ENCODE results near the gene FAM221B.

The FAM221B gene

GRCh38 chr9:35828716-35829083 is at the start of gene FAM221B:
Gene FAM221B (minus strand): TSS chr9:35828732. CDS start chr9:35826161, 2,571 bp downstream.
- DNase-seq: no peak

- DNase-seq: no peak
Observed at GRCh38 chr9:35872505-35872904, 44.0 kb upstream of the FAM221B start.

GRCh38 chr9:35871545-35871944 is 43.0 kb upstream of the FAM221B start:
- no peak for DNase-seq

GRCh38 chr9:35870351-35870923 is 41.9 kb upstream of the FAM221B start, which contains the start of gene OR13J1:
Gene OR13J1 (minus strand): TSS chr9:35870401. CDS start chr9:35870401, 0 bp downstream.
- no peak for DNase-seq

GRCh38 chr9:35869621-35870216 is 41.2 kb upstream of the FAM221B start:
- no peak for DNase-seq

- DNase-seq: no peak
Observed at GRCh38 chr9:35868933-35869332, 40.4 kb upstream of the FAM221B start.

GRCh38 chr9:35867538-35867937 is 39.0 kb upstream of the FAM221B start:
- DNase-seq: no peak

- DNase-seq: no peak
Observed at GRCh38 chr9:35864695-35865255, 36.2 kb upstream of the FAM221B start.

- no peak for DNase-seq
Observed at GRCh38 chr9:35863583-35863982, 35.1 kb upstream of the FAM221B start.

- no peak for DNase-seq
Observed at GRCh38 chr9:35862328-35862727, 33.8 kb upstream of the FAM221B start.

GRCh38 chr9:35861161-35861897 is 32.8 kb upstream of the FAM221B start:
- no peak for DNase-seq

GRCh38 chr9:35859990-35860339 is 31.4 kb upstream of the FAM221B start:
- no peak for DNase-seq

GRCh38 chr9:35859310-35859989 is 30.9 kb upstream of the FAM221B start:
- DNase-seq: no peak

GRCh38 chr9:35858458-35858857 is 29.9 kb upstream of the FAM221B start:
- no peak for DNase-seq

- DNase-seq: no peak
Observed at GRCh38 chr9:35856882-35857281, 28.4 kb upstream of the FAM221B start.

GRCh38 chr9:35856206-35856605 is 27.7 kb upstream of the FAM221B start:
- DNase-seq: no peak

- DNase-seq: no peak
Observed at GRCh38 chr9:35854091-35854762, 25.7 kb upstream of the FAM221B start.

GRCh38 chr9:35852876-35853865 is 24.6 kb upstream of the FAM221B start:
- no peak for DNase-seq

GRCh38 chr9:35852267-35852815 is 23.8 kb upstream of the FAM221B start:
- DNase-seq: no peak

- peak; percentile 47 for DNase-seq
Observed at GRCh38 chr9:35847792-35848572, 19.4 kb upstream of the FAM221B start.

Measured in kidney glomerular epithelial cell (primary cell).